HFFc6 (cell line): ENCODE data around the gene SRRT. TPM values are rescaled to one million over a fixed set of nuclear protein-coding genes. Genes with fewer than 3 reads are reported as not detected.

Source experiments
- DNase-seq: peaks from one replicate; pipeline ENCODE4 v3.0.0-alpha.2; 2018
- H3K27ac Mint-ChIP-seq: 2 replicates; pipeline ENCODE4 v1.8.0; 2020; ENCODE audit warnings: mild to moderate bottlenecking, mixed read lengths
- H3K27me3 Mint-ChIP-seq: 2 replicates; pipeline ENCODE4 v1.8.0; 2021; ENCODE audit warnings: mild to moderate bottlenecking, moderate library complexity, mixed read lengths; ENCODE audit not compliant: insufficient read depth
- H3K36me3 Mint-ChIP-seq: 2 replicates; pipeline ENCODE4 v1.8.0; 2021; ENCODE audit warnings: low read depth, mixed read lengths
- H3K4me1 Mint-ChIP-seq: 2 replicates; pipeline ENCODE4 v1.8.0; 2020; ENCODE audit warnings: low read depth, mixed read lengths
- H3K4me3 Mint-ChIP-seq: 2 replicates; pipeline ENCODE4 v1.8.0; 2020; ENCODE audit warnings: mild to moderate bottlenecking, moderate library complexity, mixed read lengths
- H3K9me3 Mint-ChIP-seq: 2 replicates; pipeline ENCODE4 v1.8.0; 2020; ENCODE audit warnings: mild to moderate bottlenecking, mixed read lengths
- total RNA-seq, 6 experiments: library from RNA; stranded (reverse); fragmentation: NEBNext Ultra II Directional; extraction: Animal tissue kit (Norgen Biotek cat#: 25700); gene quantifications; 2 replicates in 1 of 6; 3 replicates in 5 of 6; pipeline ENCODE4 v1.2.3, GENCODE V29; 2021
- TF ChIP-seq, protein P1 (sequence below): fragments of 200-600 bp; sonication (generic); IDR thresholded peaks from 2 replicates; pipeline ENCODE4 v1.5.0; 2021; ENCODE audit warnings: antibody characterized with exemption, mild to moderate bottlenecking

SRRT gene
- total RNA-seq, 6 experiments from 2014 or later, result 111 to 154 (median 133) TPM

DNA sequence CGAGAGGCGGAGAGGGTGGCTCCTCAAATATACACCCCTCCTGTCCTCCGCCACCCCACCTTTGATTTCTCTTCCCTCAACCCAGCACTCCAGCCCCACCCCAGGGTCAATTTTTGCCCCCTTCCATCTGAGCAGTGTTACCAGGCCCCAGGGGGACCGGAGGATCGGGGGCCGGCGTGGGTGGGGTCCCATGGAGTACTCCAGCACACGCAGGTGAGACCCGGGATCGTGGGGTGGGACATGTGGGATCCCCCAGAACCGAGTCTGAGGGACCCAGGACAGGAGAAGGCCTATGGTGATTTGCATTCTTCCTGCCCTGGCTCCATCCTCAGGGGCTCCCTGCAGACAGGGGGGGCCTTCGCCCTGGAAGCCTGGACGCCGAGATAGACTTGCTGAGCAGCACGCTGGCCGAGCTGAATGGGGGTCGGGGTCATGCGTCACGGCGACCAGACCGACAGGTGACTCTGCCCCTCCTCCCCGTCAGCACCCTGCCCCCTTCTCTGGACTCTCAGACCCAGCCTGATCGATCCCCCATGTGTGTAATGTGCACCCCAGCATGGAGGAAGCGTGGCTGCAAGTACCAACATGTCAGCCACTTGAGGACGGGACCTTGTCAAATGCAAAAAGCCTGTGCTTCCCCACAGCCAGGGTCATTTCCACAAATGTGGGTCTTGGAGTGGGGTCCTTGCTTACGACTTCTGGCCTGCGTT, 7.0 kb upstream of the SRRT start:
- peak overlapping the region; percentile 95 for H3K27ac Mint-ChIP-seq
- H3K4me3 Mint-ChIP-seq, result peak overlapping the region; percentile 96
- no peaks in the 10 kb centered on the region for H3K9me3 Mint-ChIP-seq
- peaks cover 6% of the 10 kb centered on the region; the same call in 1 of the 2 replicates for H3K27me3 Mint-ChIP-seq
- DNase-seq, result no peak
- peaks cover 24% of the 10 kb centered on the region for H3K36me3 Mint-ChIP-seq
- H3K4me1 Mint-ChIP-seq, result peaks cover 18% of the 10 kb centered on the region
- TF ChIP-seq, protein P1, sequence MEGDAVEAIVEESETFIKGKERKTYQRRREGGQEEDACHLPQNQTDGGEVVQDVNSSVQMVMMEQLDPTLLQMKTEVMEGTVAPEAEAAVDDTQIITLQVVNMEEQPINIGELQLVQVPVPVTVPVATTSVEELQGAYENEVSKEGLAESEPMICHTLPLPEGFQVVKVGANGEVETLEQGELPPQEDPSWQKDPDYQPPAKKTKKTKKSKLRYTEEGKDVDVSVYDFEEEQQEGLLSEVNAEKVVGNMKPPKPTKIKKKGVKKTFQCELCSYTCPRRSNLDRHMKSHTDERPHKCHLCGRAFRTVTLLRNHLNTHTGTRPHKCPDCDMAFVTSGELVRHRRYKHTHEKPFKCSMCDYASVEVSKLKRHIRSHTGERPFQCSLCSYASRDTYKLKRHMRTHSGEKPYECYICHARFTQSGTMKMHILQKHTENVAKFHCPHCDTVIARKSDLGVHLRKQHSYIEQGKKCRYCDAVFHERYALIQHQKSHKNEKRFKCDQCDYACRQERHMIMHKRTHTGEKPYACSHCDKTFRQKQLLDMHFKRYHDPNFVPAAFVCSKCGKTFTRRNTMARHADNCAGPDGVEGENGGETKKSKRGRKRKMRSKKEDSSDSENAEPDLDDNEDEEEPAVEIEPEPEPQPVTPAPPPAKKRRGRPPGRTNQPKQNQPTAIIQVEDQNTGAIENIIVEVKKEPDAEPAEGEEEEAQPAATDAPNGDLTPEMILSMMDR, result no peak

DNA sequence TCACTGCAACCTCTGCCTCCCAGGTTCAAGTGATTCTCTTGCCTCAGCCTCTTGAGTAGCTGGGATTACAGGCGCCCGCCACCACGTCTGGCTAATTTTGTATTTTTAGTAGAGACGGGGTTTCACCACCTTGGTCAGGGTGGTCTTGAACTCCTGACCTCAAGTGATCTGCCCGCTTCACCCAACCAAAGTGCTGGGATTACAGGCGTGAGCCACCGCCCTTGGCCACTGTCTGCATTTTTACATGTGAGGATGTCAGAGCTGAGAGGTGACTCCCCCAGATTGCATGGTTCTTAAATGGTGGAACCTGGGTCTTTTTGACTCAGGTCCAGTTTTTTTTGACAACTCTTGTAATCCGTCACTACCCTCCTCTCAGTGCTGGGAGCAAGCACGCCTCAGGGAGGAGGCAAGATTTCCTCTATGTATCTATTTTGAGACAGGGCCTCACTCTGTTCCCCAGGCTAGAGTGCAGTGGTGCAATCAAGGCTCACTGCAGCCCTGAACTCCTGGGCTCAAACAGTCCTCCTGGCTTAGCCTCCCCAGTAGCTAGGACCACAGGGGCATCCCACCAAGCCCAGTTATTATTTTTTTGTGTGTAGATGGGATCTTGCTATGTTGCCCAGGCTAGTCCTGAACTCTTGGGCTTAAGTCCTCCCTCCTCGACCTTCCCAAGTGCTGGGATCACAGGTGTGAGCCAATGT, 1.2 kb upstream of the SRRT start:
- Mint-ChIP-seq H3K36me3 (peaks cover 60% of the 10 kb centered on the region), H3K4me1 (peaks cover 46% of the 10 kb centered on the region), H3K9me3 (peaks cover 7% of the 10 kb centered on the region; the same call in 1 of the 2 replicates), H3K27me3 (peaks cover 14% of the 10 kb centered on the region), H3K4me3 (peak overlapping the region; percentile 99), H3K27ac (peak overlapping the region; percentile 97)
- DNase-seq, result no peak
- TF ChIP-seq, protein P1, result no peak

DNA sequence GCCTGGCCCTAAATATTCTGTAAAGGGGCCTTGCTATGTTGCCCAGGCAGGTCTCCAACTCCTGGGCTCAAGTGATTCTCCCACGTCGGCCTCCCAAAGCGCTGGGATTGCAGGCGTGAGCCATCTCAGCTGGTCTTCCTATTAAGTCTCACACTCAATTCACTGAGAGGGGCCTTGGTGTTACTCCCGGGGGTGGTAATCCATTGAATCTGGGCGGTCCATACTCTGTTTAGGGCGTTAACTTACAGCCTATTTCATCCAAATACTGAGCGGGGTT, 665 bp upstream of the SRRT start:
- no peak for DNase-seq
- TF ChIP-seq, protein P1, result no peak
- H3K27me3 Mint-ChIP-seq, result peaks cover 14% of the 10 kb centered on the region
- peaks cover 62% of the 10 kb centered on the region for H3K36me3 Mint-ChIP-seq
- peak overlapping the region; percentile 97 for H3K27ac Mint-ChIP-seq
- peak overlapping the region; percentile 99 for H3K4me3 Mint-ChIP-seq
- peaks cover 51% of the 10 kb centered on the region for H3K4me1 Mint-ChIP-seq
- H3K9me3 Mint-ChIP-seq, result peaks cover 7% of the 10 kb centered on the region; the same call in 1 of the 2 replicates

DNA sequence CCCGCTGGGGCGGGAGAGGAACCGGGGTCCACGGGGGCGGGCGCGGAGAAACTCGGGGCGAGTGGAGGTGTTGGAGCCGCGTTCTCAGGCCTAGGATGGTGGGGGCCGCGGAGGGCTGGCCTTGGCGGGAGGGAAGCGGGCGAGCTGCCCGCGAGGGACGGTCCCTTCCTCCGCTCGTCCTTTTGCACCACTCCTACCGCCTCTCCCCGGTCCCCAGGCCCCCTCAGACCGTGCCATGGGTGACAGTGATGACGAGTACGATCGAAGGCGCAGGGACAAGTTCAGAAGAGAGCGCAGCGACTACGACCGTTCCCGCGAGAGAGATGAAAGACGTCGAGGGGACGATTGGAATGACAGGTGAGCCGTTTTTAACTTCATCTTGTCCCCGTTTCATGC, 451 bp downstream of the SRRT start:
- Mint-ChIP-seq H3K36me3 (peaks cover 70% of the 10 kb centered on the region), H3K27ac (peak overlapping the region; percentile 97), H3K9me3 (peaks cover 7% of the 10 kb centered on the region; the same call in 1 of the 2 replicates), H3K4me3 (peak overlapping the region; percentile 99), H3K4me1 (peaks cover 60% of the 10 kb centered on the region), H3K27me3 (peaks cover 14% of the 10 kb centered on the region)
- DNase-seq, result no peak
- TF ChIP-seq, protein P1, result no peak

DNA sequence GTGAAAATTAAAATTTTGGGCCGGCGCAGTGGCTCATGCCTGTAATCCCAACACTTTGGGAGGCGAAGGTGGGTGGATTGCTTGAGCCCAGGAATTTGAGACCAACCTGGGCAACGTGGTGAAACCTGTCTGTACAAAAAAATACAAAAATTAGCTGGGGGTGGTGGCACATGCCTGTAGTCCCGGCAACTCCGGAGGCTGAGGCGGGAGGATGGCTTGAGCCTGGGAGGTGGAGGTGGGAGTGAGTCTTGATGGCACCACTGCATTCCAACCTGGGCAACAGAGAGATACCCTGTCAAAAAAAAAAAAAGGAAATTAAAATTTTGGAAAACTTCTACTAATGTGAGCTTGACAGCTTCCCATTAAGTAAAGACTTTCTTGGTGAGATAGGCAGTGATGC, 3.1 kb downstream of the SRRT start:
- peaks cover 54% of the 10 kb centered on the region for H3K4me1 Mint-ChIP-seq
- H3K27me3 Mint-ChIP-seq, result peaks cover 9% of the 10 kb centered on the region
- H3K36me3 Mint-ChIP-seq, result peaks cover 63% of the 10 kb centered on the region
- H3K27ac Mint-ChIP-seq, result peak overlapping the region; percentile 25
- TF ChIP-seq, protein P1, result no peak
- DNase-seq, result no peak
- no peak overlapping the region for H3K4me3 Mint-ChIP-seq
- H3K9me3 Mint-ChIP-seq, result peaks cover 7% of the 10 kb centered on the region; the same call in 1 of the 2 replicates
